ENCODE measurements around the gene REV3L.
A peak's percentile ranks its signal among the peaks of the same experiment; 100 is the strongest.
"Not testable (repeated sequence)": the region's sequence is repeated elsewhere in the genome, so short reads cannot be mapped to it uniquely, and the experiment has no call there.

The REV3L gene

DNA sequence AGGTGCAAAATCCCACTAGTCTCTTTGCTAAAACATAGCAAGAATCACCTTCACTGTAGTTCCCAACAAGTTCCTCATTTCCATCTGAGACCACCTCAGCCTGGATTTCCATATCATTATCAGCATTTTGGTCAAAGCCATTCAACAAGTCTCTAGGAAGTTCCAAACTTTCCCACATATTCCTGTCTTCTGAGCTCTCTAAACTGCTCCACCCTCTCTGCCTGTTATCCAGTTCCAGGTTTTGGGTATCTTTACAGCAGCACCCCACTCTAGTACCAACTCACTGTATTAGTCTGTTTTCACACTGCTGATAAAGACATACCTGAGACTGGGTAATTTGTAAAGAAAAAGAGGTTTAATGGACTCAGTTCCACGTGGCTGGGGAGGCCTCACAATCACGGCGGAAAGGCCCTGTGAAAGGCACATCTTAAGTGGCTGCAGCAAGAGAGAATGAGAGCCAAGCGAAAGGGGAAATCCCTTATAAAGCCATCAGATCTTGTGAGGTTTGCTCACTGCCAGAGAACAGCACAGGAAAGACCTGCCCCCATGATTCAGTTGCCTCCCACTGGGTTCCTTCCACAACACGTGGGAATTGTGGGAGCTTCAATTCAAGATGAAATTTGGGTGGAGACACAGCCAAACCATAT lies 192.2 kb downstream of the REV3L start:
- FAIRE-seq = not testable (repeated sequence)

DNA sequence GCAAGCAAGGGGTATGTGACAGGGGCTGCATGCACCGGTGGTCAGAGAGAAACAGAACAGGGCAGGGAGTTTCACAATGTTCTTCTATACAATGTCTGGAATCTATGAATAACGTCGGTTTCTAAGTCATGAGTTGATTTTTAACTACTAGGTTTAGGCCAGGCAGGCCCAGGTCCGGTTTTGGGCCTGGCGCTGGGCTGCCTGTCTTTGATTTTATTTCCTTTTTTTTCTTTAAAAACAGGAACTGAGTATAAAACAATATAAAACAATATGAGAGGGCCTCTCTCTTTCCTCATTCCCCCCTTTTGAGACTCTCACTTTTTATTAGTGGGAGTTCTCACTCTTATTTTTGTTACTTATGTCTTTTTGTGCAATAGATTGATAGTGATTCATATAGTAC lies 198.7 kb downstream of the REV3L start:
- not testable (repeated sequence) for FAIRE-seq

GRCh38 chr6:111283707-111284106 lies 199.3 kb downstream of the REV3L start:
- FAIRE-seq = no peak

DNA sequence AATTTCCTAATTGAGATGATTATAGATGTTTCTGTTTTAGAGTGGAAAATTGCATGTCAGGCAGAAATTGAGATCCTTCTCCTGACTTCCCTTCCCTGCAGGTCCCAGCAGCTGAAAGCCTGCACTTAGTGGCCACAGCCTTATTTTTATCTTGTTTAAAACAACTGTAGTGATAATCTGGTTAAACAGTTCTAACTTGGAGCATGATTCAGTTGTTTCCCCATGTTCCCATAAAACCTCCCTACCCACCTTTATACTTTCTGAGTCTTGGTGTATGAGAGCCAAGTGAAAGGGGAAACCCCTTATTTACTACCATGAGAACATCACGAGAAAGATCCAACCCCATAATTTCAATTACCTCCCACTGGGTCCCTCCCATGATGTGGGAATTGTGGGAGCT lies 200.5 kb downstream of the REV3L start:
- FAIRE-seq = no peak

DNA sequence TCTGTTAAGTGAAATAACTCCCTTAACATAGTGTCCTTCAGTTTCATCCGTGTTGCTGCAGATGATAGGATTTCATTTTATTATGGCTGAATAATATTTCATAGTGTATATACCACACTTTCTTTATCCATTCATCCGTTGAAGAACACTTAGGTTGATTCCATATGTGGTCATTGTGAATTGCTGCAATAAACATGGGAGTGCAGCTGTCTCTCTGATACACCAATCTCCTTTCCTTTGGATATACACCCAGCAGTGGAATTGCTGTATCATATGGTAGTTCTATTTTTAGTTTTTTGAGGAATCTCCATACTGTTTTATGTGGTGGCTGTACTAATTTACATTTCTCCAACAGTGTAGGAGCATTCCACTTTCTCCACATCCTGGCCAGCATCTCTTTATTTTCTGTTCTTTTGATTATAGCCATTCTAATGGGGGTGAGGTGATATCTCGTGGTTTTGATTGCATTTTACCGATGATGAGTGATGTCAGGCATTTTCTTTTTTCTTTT lies 202.5 kb downstream of the REV3L start:
- FAIRE-seq = no peak

- FAIRE-seq = no peak
These were observed 204.3 kb downstream of the REV3L start for GRCh38 chr6:111278731-111279130.

- FAIRE-seq = no peak
These were observed 205.2 kb downstream of the REV3L start for GRCh38 chr6:111277819-111278218.

DNA sequence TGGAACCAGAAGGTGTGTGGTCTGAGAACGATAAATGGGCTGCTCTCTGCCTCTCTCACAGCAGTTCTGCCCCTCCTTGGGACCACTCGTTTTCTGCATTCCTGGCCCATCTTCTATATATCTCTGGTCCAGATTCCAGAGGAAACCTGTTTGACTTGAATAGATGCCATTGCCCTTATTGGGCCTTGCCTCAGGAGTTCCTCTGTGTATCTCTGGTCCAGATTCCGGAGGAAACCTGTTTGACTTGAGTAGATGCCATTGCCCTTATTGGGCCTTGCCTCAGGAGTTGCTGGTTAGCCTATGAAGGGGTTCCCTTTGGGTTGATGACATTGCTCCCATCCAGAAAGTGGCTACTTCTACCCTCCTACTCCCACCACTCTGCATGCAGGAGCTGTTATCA lies 206.3 kb downstream of the REV3L start:
- FAIRE-seq = no peak

GRCh38 chr6:111276335-111276734 lies 206.7 kb downstream of the REV3L start:
- no peak for FAIRE-seq

- no peak for FAIRE-seq
These were observed 208.3 kb downstream of the REV3L start for GRCh38 chr6:111274593-111275217.

GRCh38 chr6:111270121-111270520 lies 212.9 kb downstream of the REV3L start:
- FAIRE-seq = no peak

DNA sequence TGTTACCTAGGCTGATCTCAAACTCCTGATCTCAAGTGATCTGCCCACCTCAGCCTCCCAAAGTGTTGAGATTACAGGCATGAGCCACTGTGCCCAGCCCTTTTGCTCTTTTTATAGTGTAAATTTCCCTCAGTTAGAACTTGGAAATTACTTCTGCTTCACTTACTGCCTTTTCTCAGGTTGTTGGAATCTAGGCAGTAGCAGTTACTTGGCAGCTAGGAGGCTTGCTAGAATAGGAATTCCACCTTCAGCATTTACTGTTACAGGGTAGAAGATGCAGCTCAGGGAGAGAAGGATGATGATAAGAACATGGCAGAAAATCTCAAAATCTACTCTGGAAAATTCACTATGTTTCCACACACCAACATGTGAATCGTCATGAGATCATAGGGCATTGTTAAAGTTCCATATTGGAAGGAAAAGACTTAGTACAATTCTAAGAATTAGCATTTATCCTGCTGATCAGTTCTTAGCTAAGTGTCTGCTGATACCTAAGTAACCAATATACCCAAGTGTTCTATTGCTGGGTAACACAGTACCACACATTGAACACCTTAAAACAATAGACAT lies 213.5 kb downstream of the REV3L start:
- FAIRE-seq = no peak

DNA sequence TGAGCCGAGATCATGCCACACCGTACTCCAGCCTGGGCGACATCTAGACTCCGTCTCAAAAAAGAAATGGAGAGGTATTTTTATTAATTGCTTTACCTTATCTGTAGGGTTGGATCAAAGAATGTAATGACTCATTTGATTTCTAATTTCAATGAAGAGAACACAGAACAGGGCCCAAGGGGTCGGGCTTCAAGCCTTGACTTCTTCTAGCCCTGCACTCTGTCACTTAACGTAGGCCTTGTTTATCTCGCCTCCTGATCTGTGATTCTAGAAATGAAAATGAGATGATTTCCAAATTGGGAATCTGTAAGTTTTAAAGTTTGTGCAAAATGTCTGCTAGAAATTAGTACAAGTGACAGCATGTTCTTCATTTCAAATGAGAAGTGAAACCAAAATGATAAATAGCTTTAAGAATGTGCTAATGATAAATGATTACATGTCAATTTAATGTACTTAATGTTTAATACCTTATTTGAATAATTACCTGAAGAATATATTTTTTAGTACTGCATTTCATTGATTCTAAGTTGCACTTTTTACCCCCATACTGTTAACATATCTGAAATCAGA lies 215.2 kb downstream of the REV3L start:
- FAIRE-seq = no peak

DNA sequence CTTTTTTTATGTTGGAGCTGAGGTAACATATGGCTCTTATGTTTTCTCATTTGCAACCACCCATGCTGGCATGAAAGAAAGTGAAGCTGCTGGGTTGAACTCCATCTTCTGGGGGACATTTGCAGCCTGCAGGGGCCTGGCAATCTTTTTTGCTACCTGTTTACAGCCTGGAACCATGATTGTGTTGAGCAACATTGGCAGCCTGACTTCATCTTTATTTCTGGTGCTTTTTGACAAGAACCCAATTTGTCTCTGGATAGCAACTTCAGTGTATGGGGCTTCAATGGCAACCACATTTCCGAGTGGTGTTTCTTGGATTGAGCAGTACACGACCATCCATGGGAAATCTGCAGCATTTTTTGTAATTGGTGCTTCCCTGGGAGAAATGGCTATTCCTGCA lies 216.7 kb downstream of the REV3L start:
- FAIRE-seq = no peak

DNA sequence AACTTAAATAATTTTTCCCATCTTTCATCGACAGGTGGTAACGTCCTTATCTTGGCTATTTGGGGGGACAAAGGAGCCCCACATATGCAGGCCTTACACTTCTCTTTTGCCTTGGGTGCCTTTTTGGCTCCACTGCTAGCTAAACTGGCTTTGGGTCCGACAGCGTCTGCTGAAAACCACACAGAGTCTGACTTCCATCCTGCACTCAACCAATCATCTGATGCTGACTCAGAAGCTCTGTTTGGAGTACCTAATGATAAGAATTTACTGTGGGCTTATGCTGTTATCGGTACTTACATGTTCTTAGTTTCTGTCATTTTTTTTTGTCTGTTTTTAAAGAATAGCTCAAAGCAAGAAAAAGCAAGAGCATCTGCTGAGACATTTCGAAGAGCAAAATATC lies 217.2 kb downstream of the REV3L start:
- FAIRE-seq = no peak

- no peak for FAIRE-seq
These were observed 219.2 kb downstream of the REV3L start for GRCh38 chr6:111263837-111264236.

- FAIRE-seq = no peak
These were observed 222.3 kb downstream of the REV3L start for GRCh38 chr6:111260570-111261298.

DNA sequence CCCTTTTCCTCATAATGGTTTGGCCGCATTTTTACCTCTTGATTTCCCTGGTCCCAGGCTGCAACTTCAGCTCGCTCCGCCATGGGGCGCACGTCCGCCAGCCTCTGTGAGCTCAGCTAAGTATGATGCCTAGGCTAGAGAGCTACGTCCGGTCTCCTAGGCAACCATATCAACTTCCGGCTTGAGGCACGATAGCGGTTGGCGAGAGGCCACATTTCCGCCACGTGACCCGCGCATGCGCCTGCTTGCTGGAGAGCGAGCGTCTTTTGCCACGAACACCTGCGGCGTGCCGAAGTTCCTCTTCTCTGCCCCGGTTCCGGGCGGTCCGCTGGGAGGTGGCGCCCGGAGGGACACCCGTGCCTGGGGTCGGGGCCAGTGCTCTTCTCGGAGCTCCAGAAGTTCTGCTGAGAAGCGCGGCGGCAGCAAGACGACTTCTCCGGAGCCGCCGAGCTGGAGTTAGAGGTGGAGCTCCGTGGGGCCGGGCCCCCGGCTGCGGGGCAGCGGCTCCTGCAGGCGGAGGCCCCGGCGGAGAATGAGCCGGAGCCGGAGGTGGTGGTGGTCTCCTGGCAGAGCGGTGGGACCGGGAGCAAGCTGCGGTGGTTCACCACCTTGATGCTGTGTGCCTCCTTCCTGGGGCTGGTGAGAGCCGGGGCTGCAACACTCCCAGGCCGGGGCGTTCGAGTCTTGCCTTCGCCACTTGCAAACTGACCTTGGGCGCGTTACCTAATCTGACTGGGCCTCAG lies 223.8 kb downstream of the REV3L start:
- FAIRE-seq = peak; percentile 97

DNA sequence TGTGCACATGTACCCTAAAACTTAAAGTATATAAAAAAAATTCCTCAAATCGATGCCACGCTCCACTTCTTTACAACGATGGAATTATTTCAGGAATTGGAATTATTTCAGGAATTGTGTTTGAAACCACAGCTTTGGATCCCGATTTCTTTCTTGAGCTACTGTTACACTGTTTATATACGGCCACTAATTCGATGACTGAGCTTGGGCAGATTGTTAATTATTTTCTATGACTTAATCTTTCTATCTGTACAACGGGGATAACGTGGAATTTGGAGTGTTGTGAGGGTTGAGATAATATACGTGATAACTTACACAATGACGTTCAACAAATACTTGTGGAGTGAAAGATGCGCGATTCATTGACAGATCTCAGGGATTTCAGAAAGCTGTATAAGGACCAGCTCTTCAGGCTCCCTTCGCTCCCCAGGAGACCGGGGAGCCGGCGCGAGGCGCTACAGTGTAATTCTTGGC lies 224.4 kb downstream of the REV3L start:
- FAIRE-seq = no peak

DNA sequence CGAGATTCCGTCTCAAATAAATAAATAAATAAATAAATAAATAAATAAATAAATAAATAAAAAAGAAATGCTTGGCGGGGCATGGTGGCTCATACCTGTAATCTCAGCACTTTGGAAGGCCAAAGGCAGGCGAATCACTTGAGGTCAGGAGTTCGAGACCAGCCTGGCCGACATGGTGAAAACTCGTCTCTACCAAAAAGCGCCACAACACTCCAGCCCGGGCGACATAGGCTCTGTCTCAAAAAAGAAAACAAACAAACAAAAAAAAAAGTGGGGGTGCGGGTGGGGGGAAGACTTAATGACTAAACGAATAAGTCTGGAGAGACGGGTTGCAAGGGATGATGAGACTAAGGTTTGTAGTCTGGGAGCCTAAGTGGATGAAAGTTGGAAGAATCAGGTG lies 225.0 kb downstream of the REV3L start:
- no peak for FAIRE-seq

- peak; percentile 70 for FAIRE-seq
These were observed 226.4 kb downstream of the REV3L start for GRCh38 chr6:111256646-111257045.

GRCh38 chr6:111255838-111256237 lies 227.2 kb downstream of the REV3L start:
- FAIRE-seq = not testable (repeated sequence)
